GM19455 (cell line): ENCODE results near the gene PRKCD.
"Not testable (repeated sequence)": the region's sequence is repeated elsewhere in the genome, so short reads cannot be mapped to it uniquely, and the experiment has no call there.

Source experiments
- ATAC-seq: cut with Tn5 transposase; IDR thresholded peaks from one replicate; pipeline ENCODE4 v1.9.1; 2021; ENCODE audit not compliant: unreplicated experiment

PRKCD gene

DNA sequence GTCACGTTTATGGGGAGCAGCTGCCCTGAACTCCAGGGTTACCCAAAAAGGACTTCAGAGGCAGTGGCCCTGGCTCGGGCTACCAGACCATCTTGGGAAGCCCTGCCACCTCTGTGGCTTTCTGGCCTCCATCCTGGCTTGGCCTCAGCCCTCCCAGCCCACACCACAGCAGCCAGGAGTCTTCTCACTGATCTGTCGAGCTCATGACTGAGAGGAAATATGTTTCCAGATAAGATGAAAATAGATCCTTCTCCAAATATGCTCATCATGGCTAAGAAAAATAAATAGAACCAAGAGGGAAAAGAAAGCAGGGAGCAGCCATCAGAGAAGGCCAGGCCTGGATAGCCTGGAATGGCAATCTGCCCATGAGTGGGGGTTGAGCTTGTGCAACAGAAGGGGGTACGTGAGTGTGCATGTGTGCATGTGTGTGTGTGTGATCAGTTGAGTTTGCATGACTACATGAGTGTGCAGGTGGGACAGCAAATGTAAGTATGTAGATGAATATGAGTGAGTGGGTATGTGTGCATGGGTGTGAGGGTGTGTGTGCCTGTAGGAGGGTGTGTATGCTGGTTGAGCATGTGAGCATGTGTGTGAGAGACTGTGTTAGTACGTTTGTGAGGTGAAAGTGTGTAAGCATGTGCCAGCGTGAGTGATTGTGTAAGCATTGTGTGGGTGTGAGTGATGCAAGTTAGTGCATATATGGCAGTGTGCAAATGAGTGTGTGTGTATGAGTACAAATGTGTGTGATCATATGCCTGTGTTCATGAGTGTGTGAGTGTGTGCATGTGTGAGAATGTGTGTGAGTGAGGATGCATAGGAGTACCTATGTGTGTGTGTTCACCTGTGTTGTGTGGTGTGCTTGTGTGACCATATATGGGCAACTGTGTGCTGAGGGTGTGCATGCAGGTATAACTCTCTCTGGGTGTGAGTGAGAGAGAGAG, 20.8 kb upstream of the PRKCD start:
- ATAC-seq = no peak

DNA sequence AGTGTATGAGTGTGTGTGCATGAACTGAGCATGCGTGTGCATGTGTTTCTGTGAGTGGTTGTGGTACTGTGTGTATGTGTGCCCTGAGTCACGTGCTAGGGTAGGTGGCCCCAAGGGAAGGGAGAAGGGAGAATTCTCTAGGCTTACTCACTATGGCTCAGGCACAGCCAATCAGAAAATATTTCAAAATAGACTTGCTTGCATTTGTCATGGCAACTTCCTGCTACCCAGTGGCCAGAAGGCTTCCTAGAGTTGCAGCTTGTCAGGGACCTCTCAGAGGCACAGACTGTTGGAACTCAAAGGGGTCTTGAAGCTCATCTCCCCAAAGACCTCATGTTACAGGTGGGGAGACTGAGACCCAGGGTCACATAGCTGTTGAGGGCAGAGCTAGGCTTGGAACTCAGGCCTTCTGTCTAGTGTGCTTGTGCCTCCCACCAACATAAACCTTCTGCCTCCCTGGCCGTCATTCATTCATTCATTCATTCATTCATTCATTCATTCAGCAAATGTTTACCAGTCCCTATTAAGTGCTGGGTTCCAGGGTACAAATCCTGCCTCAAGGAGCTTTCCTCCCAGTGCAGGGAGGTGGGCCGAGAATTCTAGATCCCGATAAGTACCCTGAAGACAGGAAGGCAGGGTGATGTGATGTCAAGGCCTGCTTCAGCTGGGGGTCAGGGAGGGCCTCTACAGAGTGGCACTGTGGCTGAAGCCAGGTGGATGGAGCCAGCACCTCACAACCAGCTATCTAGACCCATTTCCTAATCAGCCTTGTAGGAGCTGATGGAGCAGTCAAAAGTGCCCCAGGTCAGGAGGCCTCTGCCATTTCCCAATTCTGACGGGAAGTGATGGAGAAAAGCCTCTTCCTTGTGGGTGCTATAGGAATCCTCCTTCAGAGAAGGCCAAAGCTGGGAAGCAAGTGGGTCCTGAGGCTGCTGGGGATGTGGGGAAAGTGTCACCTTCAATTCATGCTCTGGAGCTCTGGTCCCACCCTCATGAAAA, 19.9 kb upstream of the PRKCD start:
- ATAC-seq = no peak

DNA sequence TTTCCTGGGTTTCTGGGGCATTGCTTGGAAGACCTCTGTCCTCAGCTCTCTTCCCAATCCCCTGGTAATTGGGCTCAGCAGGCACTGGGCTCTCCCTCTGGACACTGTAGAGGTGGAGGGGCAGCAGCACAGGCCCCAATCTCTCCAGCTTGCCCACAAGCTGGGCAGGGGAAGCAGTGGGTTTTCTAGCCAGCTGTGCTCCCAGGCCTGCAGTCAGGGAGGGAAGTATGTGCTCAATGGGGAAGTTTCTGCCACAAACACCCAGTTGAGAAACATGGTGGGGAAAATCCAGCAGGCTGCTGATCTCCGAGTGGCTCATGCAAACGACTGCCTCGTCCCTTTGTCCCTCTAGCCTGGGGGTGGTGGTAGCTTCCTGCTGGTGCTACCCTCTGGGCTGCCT, 18.0 kb upstream of the PRKCD start:
- ATAC-seq = no peak

DNA sequence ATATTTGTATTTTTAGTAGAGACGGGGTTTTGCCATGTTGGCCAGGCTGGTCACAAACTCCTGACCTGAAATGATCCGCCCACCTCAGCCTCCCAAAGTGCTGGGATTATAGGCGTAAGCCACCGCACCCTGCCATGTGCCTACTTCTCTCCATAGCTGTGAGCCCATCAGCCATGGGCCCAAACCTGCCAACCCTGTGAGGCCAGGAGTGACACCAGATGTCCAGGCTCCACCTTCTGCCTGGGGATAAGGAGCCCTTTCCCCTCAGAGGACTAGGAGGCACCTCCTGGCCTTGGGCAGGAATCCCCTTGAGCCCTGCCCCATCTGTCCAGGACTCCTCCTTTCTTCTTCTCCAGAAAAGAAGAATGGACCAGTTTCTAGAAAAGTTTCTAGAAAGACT, 16.6 kb upstream of the PRKCD start:
- ATAC-seq = no peak

DNA sequence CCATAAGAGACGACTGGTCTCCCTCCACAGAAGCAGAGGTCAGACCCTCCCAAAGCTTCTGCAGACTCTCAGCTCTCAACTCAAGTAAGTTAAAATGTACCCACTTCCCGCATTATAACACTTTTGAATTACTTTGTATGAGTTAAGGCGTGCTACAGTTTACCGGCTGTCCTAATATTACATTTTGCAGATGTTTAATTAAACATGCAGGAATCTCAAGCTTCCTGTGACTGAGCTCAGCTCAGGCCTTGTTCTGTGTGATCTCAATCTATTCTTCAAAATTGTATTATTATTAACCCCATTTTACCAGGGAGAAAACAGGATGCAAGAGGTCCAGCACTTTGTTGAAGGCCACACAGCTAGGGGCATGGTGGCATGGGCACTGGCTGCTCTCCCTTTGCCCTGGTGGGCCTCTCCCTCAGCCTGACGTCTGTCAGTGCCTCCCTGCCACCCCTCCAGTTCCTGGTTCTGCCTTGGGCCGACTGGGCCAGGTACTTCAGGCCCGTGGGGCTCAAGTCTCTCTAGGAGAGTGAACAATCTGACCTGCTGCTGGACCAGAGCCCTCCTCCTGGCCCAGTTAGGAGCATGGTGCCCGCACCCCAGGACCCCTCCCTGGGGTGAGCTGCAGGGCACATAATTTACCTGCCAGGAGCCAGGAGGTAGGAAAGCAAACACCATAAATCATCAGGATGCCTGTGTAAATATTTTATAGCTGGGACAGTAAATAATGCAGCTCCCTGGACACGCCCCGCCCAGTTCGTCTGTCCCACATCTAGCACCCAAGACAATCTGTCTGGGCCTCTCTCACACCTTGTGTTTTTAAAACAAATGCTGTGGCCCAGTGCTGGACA, 15.9 kb upstream of the PRKCD start:
- no peak for ATAC-seq

DNA sequence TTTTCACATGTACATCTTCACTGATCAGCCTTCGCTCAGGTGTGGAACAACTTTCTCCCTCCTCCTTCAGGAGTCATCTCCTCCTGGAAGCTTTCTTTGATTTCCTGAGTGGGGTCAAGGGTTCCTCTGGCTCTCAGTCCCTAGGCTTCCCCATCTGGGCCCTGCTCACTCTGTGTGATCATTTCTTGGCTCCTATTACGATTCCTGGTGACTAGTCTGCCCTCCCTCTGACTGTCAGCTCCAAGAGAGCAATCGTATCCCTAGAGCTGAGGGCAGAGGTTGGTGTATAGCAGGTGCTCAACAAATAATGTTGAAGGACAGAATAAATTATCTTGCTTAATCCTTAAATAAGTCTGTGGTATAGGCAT, 15.3 kb upstream of the PRKCD start:
- no peak for ATAC-seq

DNA sequence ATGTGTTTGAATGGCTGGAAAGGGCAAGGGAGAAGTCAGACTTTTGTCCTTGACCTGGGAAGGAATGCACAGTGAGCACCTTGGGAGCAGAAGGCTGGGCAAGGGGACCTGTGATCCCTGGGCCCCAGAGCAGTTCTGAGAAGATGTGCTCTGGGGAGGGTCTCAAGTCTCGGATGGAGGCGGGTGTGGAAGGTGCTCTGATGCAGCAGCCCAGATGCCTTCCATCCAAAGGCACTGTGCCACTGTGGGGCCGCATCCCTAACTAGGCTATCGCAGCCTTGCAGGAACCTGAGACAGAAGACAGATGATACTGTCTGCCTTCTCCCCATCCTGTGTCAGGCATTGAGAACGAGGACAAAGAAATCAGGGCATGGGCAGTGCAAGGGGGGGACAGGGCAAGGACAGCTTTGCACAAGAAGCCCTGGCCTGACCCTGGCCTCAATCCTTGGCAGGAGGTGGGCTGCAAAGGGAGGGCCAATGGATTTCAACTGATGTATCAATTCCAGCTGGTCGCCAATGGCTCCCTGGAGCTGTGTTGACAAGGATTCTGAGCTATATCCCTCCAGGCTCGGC, 14.6 kb upstream of the PRKCD start:
- no peak for ATAC-seq

DNA sequence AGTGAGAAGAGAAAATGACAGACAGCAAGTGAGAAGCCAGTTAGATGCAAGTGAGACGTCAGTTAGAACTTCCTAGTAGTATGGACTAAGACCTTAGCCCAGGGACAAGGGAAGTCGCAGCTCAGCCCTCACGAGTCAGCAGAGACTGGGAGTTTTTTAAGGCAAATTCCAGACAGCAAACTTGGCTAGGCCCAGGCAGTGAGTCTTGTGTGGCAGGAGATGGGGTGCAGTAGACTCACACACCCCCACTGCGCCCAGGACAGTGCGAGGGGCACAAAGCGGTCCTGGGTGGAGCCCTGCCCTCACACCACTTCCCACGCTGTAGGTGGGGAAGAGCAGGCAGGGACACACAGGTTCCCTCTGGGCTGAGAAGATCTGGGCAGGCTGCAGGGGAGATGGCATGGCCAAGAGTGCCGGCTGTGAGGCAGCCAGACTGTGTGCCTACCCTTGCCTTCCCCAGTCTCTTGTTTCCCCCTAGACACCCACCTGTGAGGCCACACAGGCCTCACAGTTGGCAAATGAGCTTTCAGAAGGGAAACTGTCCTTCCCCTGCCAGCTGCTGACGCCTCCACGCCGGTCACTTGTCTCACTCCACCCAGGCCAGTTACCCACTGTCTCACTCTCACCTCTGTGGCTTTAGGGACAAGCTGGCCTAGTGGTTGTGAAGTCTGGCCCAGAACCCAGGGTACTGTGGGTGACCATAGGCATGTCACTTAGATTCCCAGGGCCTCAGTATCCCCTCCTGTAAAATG, 13.7 kb upstream of the PRKCD start:
- ATAC-seq = no peak

DNA sequence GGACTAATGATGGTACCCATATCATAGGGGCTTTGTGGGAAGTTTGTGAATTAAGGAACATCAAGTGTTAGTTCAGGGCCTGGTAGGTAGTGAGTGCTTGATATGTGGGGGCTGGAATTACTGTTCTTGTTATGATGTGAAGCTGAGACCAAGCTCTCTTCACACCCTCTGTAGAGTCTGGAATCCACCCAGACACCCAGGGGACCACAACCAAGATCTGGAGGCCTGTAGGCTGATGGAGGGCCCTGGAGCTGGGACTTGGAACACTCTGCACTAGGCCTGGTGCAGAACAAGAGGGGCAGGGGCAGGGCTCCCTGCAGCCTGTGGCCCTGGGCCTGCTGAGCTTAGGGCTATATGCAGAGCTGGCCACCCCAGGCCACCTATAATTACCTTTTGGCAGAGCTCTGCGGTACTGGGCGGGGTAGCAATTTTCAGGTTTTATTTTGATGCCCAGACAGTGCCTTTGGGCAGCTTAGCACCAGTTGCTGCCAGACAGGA, 13.1 kb upstream of the PRKCD start:
- no peak for ATAC-seq

DNA sequence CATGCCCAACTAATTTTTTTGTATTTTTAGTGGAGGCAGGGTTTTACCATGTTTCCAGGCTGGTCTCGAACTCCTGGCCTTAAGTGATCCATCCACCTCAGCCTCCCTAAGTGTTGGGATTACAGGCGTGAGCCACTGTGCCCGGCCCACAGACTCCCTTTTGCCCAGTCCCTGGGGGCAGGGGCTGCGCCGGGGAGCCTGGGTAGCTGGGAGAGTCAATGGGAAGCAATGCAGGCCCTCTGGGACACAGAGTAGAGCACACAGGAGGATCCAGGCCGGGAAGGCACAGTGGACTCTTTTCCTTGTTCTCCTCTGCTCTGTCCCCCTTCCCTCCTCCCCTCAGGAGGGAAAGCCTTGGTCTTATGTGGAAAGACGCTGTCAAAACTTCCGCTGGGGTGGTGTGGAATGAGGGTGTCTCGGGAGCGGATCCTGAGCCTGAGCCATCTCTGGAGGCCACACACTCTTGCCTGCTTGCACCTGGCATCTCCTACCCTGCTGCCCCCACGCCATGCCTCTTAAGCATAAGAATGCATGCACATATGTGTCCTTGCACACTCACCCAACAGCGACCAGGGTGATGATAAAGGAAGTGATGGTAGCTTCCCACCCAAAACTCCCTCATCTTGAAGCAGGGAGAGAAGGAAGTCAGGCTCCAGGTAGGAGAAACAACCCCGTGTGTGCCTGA, 11.9 kb upstream of the PRKCD start:
- ATAC-seq = no peak

DNA sequence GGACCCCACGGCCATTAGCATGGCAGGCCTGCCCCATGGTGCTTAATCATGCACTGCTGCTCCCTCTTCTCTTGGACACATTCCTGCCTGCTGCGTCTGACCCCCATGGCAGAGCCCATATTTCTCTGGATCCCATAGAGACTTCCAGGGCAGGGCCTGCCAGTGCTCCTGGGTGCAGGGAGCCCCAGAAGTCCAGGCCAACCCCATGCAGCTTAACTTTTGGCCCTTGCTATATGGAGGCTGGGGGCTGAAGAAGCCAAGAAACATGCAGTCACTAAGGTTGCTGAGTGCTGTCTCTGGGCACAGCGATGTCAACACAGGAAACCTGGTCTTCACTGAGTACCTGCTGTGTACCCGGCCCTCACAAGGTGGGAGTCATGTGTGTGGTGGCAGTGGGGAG, 11.3 kb upstream of the PRKCD start:
- no peak for ATAC-seq

DNA sequence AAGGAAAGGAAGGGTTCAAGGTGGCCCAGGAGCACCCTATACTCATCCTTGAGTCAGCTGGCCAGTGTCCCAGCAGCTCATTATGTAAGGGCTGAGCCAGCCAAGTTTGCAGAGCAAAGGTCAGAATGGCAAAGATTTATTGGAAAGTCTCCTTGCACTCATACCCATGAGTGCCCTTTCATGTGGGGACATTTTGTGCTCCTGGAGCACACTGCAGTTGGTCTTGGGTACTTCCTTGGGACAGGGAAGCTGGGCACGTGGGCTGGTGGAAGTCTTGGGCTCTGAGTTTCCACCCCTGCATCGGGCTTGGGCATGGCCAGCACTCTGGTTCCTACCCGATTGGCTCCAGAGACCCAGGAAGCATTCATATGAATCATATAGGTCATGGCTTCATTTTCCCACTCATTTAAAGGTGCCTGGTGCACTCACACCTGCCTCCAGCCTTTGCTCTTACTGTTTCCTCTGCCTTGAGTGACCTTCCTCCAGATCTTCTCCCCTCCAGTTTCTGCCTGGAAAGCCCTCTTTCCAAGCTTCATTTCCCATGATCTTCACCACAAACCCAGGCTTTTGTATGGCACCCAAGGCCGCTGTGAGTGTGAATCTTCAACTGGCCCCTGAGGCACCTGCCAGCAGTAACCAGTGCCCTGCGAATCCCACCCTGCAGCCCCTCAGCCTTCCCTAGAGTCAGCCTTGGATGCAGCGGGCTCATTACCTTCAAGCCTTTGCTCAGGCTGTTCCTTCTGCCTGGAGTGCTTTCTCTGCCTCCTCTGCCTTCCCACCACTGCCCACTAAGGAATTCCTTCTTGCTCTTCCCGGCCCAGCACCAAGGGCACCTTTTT, 10.5 kb upstream of the PRKCD start:
- no peak for ATAC-seq

DNA sequence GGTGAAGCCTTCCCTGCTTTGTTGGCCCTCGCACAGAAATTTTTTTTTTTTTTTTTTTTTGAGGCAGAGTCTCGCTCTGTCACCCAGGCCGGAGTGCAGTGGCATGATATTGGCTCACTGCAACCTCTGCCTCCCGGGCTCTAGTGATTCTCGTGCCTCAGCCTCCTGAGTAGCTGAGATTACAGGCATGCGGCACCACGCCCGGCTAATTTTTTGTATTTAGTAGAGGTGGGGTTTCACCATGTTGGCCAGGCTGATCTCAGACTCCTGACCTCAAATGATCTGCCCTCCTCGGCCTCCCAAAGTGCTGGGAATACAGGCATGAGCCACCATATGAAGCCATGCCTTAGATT, 9.9 kb upstream of the PRKCD start:
- not testable (repeated sequence) for ATAC-seq

DNA sequence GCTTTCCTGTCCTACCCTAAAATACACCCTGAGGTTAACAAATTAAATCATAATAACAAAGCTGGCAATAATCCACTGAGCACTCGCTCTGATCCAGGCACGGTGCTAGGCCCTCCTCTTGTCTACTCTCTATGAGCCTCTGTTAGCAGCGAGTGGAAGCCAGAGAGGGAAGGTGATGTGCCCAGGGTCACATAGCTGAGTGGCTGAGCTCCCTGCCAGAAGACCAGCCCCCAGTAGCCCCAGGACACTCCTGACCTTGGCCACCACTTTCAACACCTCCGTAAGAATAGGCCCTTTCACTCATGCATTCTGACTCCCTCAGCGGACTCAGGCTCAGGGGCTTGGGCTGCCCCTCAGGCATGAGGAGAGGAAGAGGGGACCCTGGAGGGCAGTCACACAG, 9.5 kb upstream of the PRKCD start:
- ATAC-seq = no peak

DNA sequence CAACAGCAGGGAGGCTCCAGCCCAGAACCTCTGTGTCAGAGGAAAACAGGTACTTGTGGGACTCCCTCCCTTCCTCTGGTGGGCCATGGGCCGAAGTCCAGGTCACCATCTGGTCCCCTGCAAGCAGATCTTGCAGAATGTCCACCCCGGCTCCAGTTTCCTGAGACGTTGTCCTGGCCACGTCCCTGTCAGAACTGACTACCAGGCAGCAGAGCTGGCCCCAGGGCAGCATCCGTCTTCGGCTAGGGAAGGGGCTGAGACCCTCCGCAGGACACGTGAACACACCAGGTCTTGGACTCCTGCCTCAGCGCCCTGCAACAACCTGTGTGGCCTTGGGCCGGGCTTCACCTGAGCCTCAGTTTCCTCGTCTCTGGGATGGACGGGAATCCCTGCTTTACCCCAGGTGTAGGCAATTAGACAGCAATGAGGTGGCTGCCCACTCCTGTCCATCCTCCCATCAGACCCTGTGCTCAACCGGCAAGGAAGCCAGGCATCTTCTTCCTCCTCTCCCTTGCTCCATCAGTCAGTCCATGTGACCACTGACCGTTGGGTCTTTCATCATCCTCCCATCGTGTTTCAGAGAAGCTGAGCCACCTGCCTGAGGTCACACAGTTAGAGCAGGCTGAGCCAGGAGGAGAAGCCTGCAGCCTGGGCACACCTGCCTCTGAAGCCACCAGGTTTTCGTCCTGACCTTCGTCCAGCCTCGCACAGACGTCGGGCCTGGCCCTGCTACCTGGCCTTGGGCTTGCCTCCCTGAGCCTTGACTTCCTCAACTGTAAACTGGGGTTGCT, 8.9 kb upstream of the PRKCD start:
- ATAC-seq = no peak

DNA sequence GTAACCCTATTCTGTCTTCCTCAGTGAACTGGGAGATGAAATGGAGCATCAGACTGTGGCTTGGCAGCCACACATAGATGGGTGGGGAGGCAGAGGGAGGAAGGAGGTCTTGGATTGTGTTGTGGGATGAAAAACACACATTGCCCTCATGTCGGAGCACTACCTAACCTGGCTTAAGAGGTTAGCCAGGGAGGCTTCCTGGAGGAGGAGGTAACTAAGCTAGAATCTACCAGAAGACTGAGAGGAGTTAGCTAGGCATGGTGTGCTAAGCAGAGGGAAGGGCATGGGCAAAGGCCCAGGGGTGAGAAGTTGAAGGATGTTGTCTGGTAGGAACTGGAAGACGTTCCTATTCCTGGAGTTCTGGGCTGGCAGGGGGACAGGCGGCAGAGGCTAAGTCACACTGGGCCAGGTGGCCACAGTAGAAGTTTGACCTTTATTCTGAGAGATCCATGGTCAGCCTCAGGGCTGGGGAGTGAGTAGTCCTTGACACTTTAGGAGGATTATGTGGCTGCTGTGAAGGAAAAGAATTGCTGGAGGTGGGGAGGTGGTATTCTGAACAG, 7.7 kb upstream of the PRKCD start:
- ATAC-seq = no peak

DNA sequence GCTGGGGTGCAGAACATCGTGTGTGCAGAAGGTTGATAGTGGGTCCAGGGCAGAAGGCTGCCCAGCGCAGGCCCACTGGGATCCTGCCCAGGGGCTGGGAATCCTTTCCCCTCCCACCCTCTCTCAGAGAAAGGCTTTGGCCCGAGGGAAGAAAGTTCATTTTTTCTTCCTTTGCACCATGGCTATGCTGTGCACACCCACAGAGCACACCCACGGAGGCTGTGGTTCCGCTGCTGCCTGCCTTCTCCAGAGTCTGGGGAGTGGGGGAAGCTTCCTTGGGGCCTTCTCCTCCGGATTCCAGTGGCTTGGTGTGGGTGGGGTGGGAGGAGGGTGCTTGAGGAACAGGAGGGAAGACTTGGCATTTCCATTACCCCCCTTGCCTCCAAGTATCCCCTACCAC, 7.0 kb upstream of the PRKCD start:
- ATAC-seq = no peak
